Measurements from ENCODE around the gene TOR1A.
A peak's percentile ranks its signal among the peaks of the same experiment; 100 is the strongest.

Gene TOR1A

DNA sequence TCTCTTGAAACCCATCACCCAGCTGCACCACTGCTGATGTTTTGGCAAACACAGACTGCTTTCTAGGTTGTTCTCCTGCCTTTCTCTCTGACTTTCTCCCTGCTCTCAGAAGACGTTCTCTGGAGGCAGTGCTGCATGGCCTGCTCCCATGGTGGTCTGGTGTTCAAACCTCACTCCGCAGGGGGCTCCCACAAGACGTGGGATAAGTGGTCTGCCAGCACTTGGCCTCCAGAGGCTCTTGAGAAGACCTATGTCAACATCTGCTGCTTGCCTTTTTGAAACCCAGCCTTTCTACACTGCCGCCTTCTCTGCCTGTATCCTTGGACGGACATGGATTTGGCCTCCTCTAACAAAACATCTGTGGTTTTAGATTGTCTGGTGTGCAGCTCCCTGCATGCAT, 27.9 kb upstream of the TOR1A start:
- DNase-seq = no peak

GRCh38 chr9:129850821-129851550, 27.1 kb upstream of the TOR1A start:
- no peak for DNase-seq

DNA sequence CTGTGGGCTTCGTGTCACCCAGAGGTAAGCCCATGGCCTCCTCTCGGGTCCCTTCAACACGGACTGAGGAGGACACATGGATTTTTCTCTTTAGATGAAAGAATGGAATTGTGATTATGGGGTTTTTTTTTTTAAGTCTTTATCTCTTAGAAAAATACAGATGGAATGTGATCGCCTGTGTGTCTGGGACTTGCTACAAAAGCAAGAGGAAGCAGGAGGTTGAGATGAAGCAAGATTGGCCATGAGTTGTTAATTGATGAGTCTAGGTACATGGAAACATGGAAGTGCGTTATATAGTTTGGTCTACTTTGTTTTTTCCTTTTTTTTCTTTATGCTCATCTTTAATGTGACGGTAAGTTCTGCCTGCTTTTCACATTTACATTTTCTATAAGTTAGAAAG, 26.0 kb upstream of the TOR1A start:
- DNase-seq = no peak

DNA sequence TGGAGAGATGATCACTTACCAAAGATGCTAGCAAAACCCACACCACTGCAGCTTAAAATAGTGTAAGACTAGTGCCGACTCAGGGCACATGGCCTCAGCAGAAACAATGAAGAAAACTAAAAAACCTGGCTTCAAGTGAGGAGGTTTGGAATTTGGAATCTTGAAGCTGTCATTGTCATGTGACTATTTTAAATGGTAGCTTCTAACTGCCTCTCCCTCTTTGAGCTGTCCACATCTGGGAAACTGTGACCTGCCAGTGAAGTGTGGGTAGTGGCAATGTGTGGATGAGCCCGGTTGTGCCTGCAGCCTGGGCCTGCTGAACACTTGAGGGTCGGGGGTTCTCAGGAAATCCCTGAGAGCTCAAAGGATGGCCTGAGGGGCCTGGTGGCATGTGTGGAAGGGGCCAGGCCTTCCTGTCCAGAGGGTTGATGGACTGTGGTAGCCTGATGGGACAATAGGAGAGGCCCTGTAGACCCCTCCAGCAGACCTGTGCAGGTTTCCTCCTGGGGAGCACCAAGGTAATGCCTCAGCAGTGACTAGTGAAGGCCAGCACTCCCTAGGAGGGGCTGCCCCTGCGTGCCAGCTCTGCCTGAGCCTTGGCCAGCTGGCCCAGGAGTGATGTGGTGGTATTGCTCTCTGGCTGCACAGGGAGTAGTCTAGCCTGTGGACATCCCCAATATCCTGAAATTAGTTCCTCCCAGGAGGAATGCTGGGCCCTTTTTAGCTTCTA, 24.9 kb upstream of the TOR1A start:
- DNase-seq = no peak

GRCh38 chr9:129845373-129845772, 21.4 kb upstream of the TOR1A start:
- no peak for DNase-seq

GRCh38 chr9:129841071-129841470, 17.1 kb upstream of the TOR1A start:
- no peak for DNase-seq

DNA sequence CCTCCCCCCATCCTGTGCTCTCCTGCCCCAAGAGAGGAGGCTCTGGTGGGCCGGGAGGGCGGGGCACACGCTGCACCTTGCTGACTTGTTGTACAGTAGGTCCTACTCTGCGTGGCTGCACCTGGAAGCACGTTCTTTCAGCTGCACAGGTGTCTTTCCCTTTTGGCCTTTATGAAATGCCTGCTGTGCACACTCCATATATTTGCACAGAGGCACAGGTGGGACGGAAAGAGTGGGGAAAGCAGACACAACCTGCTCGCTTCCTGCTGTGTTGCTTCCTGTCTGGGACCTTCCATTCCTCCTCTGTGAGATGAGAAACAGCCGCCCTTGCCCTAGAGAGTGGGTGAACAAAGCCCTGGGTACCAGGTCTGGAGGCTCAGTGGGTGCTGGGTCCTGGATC, 16.1 kb upstream of the TOR1A start:
- DNase-seq = no peak

DNA sequence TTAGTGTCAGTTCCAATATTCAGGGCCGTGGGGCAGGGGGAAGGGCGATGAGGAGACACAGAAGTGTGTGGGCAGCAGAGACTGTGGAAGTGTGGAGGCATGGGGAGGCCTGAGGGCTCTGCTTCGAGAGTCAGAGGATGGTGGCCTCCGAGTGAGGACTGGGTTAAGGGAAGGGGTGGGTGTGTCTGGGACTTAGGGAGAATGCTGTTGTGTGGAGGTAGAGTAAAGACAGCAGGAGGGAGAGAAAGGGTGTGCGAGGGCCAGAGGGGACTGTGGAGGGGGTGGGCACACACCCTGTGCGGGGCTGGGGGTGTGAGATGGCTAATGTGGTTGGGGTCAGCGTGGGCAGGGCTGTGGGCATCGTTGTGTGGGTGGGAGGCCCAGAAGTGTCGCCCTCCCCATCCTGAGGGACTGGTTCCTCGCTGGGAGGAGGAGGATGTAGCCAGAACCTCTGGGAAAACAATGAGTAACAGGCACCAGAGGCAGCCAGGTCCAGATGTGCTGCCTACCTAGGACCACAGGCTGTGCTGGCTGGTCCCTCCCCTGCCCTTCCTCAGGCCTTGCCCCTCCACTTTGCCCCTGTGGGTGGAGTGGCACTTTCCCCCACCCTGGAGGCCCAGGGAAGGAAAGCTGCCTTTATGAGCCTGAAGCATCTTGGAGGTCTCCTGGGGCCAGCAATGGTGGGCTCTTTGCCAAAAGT, 15.5 kb upstream of the TOR1A start:
- DNase-seq = no peak

DNA sequence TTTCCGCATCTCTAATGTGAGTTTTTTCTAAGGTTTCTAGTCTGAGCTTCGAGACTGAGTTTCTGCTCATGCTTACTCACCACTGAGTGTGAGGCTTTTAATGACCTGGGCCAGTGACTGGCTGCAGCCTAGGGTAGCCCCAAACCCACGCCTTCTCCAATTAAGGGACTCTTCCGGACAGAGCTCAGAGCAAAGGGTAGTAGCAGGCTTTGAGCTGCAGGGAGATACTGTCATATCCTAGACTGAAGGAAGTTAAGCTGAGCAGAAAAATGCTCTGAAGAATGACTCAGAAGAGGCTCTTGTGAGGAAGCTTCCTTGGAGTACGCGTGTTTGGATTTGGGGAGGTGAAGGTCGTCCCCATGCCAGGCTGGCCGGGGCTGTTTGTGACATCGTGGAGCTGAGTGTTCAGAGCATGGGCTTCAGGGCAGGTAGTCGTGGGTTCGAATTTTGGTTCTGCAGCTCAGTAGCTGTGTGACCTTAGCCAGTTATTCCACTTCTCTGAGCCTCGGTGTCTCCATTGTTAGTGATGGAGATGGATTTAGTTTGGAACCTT, 14.8 kb upstream of the TOR1A start:
- no peak for DNase-seq

- peak; percentile 73 for DNase-seq
Observed at GRCh38 chr9:129836311-129837007, 12.5 kb upstream of the TOR1A start.

DNA sequence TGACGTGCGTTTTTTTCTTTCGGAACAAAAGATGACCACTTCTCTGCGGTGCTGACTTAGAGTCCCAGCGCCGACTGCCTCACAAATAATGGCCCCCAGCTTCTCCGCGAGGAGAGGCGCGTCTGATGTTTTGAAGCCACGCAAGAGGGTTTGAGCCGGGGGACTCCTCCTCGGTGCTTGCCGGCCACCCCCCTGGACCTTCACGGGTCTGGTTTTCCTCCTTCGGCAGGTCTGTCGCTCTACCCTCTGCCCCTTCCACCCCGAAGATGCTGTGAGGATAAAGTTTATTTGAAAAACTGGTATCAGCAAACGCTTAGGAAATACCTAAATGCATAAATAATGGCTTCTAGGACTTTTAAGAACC, 11.9 kb upstream of the TOR1A start:
- DNase-seq = no peak

- peak; percentile 97 for DNase-seq
Observed at GRCh38 chr9:129835128-129835859, 11.4 kb upstream of the TOR1A start, which contains the start of the genes C9orf78 and USP20. Gene C9orf78, minus strand, starts transcription at chr9:129835275. Its CDS starts 54 bp downstream, at chr9:129835221. Gene USP20, plus strand, starts transcription at chr9:129835458. Its CDS starts 17,098 bp downstream, at chr9:129852556.

DNA sequence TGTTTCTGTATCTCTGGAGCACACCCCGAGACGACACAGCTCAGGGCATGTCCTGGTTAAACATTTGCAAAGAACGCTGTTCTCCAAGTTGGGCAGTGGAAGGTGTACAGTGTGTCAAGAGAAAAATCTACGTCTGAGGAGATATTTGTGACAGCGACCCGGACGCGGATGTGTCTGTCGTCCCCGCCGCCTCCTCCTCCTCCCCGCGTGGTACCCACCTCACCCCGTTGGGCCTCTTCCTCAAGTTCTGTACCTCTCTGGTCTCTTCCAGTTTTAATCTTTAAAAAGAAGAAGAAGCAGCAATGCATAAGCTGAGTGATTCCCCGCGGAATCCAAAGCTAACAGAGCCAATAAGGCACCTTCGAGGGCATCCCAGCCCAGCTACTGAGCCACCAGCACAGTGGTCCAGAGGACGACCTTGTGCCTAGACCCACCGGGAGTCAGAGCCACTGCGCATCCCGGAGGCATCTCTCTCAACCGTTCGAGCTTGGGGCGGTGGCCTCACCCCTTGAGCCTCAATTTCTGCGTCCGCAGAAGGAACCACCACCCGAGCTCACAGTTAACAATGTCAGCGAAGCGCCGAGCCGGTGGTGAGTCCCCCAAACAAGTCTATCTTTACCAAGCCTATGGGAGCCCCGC, 10.7 kb upstream of the TOR1A start:
- DNase-seq = no peak

DNA sequence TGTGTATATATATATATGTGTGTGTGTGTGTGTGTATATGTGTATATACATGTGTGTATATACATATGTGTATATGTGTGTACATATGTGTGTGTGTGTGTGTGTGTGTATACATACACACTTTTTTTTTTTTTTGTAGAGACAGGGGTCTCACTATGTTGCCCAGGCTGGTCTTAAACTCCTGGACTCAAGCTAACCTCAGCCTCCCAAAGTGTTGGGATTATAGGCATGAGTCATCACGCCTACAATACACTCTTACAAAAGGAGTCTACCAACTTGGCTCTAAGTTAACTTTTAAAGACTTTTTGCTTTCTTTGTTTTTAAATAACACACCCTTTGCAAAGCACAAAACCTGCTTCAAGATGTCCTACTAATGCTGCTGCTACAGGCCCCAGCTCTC, 9.0 kb upstream of the TOR1A start:
- DNase-seq = no peak

- no peak for DNase-seq
Observed at GRCh38 chr9:129828969-129829368, 5.0 kb upstream of the TOR1A start.

DNA sequence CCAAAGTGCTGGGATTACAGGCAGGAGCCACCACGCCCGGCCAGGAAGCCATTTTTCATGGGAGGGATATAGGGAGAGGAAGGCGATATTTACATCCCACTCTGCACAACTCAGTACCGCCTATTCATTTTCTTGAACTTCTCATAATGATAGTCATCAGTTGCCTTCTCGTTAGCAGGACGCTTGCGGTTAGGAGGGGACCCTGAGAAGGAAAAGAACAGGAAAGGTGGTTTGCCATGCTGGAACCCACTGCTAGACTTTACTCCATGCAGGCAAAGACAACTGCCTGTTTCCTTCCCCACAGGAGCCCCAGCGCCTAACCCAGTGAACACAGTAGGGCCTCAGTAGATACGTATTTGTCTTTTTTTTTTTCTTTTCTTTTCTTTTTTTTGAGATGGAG, 4.1 kb upstream of the TOR1A start:
- no peak for DNase-seq

DNA sequence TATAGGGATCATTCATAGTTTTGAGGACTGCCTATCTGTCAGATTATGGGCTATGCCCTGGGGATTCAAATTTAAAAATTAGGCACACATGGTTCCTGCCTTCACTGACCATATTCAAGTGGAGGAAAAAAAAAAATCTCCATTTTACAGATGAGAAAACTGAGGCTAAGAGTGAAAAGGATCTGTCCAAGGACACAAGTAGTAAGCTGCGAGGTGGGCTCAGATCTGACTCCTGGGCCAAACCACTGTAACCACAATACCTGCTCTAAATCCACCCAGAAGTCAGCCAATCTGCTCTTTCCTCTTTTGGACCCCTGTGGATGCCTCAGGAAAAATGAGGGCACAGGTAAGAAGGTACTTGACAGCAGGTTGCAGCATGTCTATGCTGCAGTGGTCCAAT, 2.8 kb upstream of the TOR1A start:
- no peak for DNase-seq

- DNase-seq = no peak
Observed at GRCh38 chr9:129826344-129826743, 2.4 kb upstream of the TOR1A start.

GRCh38 chr9:129823542-129823934, 398 bp downstream of the TOR1A start:
- no peak for DNase-seq

DNA sequence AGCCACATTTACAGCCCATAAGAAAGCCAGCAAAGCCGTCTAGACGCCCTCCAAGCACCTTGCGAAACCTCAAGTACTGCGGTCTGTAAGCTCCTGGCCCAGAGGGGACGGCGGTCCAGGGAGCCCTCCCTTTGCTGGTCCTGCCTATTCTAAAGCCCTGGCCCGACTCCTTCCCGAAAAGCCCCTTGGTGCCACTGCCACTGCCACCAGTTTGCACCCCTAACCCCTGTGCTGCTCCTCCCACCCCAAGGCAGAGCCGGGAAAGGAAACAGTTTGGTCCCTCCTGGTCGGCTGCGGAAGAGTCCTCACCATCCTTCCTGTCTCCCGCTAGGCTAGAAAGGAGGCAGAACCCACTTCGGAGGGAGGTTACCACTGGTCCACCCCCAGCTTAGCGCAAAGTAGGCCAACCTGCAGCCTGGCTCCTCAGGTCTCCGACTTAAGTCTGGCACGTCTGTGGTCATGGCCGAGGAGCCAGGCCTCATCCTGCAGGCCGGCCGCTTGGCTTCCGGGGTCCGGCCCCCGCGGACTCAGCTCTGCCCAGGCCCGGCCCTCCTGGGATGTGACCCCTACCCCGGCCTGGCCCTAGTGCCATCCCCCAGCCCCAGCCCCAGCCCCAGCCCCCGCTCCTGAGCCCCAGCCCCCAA, 916 bp downstream of the TOR1A start:
- peak; percentile 62 for DNase-seq

All from activated CD8-positive, alpha-beta memory T cell treated with anti-CD3 and anti-CD28 coated beads for 24 hours (primary cell).